Measurements from ENCODE around the gene CTNNA2.

The CTNNA2 gene

DNA sequence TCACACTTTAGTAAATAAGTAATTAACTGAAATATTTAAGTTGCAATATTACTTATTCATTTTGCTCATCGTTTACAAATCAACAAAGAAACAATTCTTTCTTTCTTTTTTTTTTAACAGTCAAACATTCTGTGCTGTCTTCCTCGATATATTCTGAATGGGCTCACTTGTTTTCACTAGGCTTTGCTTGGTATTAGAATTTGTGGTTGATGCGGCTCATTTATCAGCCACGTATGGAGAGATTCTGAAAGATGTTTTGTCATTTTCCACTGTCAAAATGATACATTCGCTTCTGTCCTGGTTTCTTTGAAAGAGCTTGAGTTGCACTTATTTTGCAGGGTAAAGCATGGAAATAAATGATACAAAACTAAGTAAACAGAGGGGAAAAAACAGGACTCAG lies 468.0 kb downstream of the CTNNA2 start:
- Histone ChIP-seq H3K4me1 (ENCODE audit: control insufficient read depth in 2 of 2, insufficient read depth in 1 of 2, low read depth in 1 of 2, low read length in 2 of 2) (no peaks in the 10 kb centered on the region), H3K9me3 (replicated peaks in 1 of 2; ENCODE audit: control insufficient read depth in 2 of 2, insufficient read depth in 1 of 2, low read depth in 1 of 2, low read length in 2 of 2) (no peaks in the 10 kb centered on the region), H2BK15ac (ENCODE audit: low read length) (no peak overlapping the region), H4K8ac (ENCODE audit: low read depth, low read length) (no peak overlapping the region), H3K4me2 (ENCODE audit: insufficient read depth, low read length, poor library complexity, severe bottlenecking) (no peak overlapping the region), H3K4me3 (ENCODE audit: low read length in 2 of 2) (no peak overlapping the region), H3K27ac (replicated peaks; ENCODE audit: low read length) (no peak overlapping the region), H3K36me3 (replicated peaks in 1 of 2; ENCODE audit: control insufficient read depth in 2 of 2, insufficient read depth in 2 of 2, low read length in 2 of 2) (no peaks in the 10 kb centered on the region), H4K91ac (ENCODE audit: low read depth, low read length, poor library complexity) (no peak overlapping the region), H3K4ac (ENCODE audit: low read length) (no peak overlapping the region), H3K18ac (ENCODE audit: low read length) (no peak overlapping the region), H2BK12ac (ENCODE audit: low read length) (no peak overlapping the region), H2AFZ (ENCODE audit: low read length) (no peak overlapping the region), H3K79me1 (ENCODE audit: low read depth, low read length) (no peaks in the 10 kb centered on the region), H3K27me3 (ENCODE audit: control insufficient read depth in 3 of 3, insufficient read depth in 3 of 3, low read depth in 1 of 3, low read length in 3 of 3) (no peaks in the 10 kb centered on the region), H2BK5ac (ENCODE audit: low read length) (no peak overlapping the region), H3K23ac (ENCODE audit: low read depth, low read length, poor library complexity) (no peak overlapping the region), H2AK5ac (ENCODE audit: low read depth, low read length) (no peak overlapping the region), H2BK120ac (ENCODE audit: low read depth, low read length) (no peak overlapping the region), H3K9ac (ENCODE audit: low read depth, low read length, poor library complexity) (no peak overlapping the region), H3K14ac (ENCODE audit: low read length) (no peak overlapping the region)
- DNase-seq (ENCODE audit: low spot score) = no peak
- no CpG with 5 or more reads among the region's 5 CpGs for WGBS, 2 donors (ENCODE audit: extremely low coverage in 2 of 2, insufficient read length in 2 of 2, insufficient replicate concordance in 1 of 2)

GRCh38 chr2:79981316-79981715 lies 468.5 kb downstream of the CTNNA2 start:
- no peak overlapping the region for H3K4ac ChIP-seq (ENCODE audit: low read length)
- no peaks in the 10 kb centered on the region for H3K79me1 ChIP-seq (ENCODE audit: low read depth, low read length)
- no peak overlapping the region for H3K27ac ChIP-seq (replicated peaks; ENCODE audit: low read length)
- no peaks in the 10 kb centered on the region for H3K27me3 ChIP-seq (ENCODE audit: control insufficient read depth in 3 of 3, insufficient read depth in 3 of 3, low read depth in 1 of 3, low read length in 3 of 3)
- H2BK5ac ChIP-seq (ENCODE audit: low read length) = no peak overlapping the region
- H3K4me3 ChIP-seq (ENCODE audit: low read length in 2 of 2) = no peak overlapping the region
- no CpG with 5 or more reads among the region's 3 CpGs for WGBS, 2 donors (ENCODE audit: extremely low coverage in 2 of 2, insufficient read length in 2 of 2, insufficient replicate concordance in 1 of 2)
- no peak overlapping the region for H3K9ac ChIP-seq (ENCODE audit: low read depth, low read length, poor library complexity)
- no peak overlapping the region for H2BK15ac ChIP-seq (ENCODE audit: low read length)
- H2BK120ac ChIP-seq (ENCODE audit: low read depth, low read length) = no peak overlapping the region
- H4K8ac ChIP-seq (ENCODE audit: low read depth, low read length) = no peak overlapping the region
- no peak overlapping the region for H3K18ac ChIP-seq (ENCODE audit: low read length)
- H2BK12ac ChIP-seq (ENCODE audit: low read length) = no peak overlapping the region
- no peaks in the 10 kb centered on the region for H3K9me3 ChIP-seq (replicated peaks in 1 of 2; ENCODE audit: control insufficient read depth in 2 of 2, insufficient read depth in 1 of 2, low read depth in 1 of 2, low read length in 2 of 2)
- no peak overlapping the region for H2AK5ac ChIP-seq (ENCODE audit: low read depth, low read length)
- DNase-seq (ENCODE audit: low spot score) = no peak
- H3K4me1 ChIP-seq (ENCODE audit: control insufficient read depth in 2 of 2, insufficient read depth in 1 of 2, low read depth in 1 of 2, low read length in 2 of 2) = no peaks in the 10 kb centered on the region
- H2AFZ ChIP-seq (ENCODE audit: low read length) = no peak overlapping the region
- no peak overlapping the region for H4K91ac ChIP-seq (ENCODE audit: low read depth, low read length, poor library complexity)
- H3K36me3 ChIP-seq (replicated peaks in 1 of 2; ENCODE audit: control insufficient read depth in 2 of 2, insufficient read depth in 2 of 2, low read length in 2 of 2) = no peaks in the 10 kb centered on the region
- no peak overlapping the region for H3K14ac ChIP-seq (ENCODE audit: low read length)
- no peak overlapping the region for H3K23ac ChIP-seq (ENCODE audit: low read depth, low read length, poor library complexity)
- no peak overlapping the region for H3K4me2 ChIP-seq (ENCODE audit: insufficient read depth, low read length, poor library complexity, severe bottlenecking)

DNA sequence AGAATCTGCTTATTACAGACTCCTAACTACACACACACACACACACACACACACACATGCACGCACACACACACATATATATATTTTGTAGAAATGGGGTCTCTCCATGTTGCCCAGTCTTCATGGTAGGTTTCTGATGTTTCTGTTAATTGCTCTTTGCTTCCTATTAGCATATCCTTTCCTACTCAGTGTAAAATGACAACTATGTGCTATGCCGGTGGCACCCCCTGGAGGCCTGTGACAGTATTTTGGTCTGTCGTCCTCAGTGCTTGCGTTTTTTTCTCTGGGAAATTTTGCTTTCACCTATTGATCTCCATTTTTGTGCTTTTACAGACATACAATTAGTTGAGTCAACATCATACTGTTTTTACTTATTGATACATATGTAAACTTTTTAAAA lies 469.6 kb downstream of the CTNNA2 start:
- H3K4me3 ChIP-seq (ENCODE audit: low read length in 2 of 2) = no peak overlapping the region
- no CpG with 5 or more reads among the region's 4 CpGs for WGBS, 2 donors (ENCODE audit: extremely low coverage in 2 of 2, insufficient read length in 2 of 2, insufficient replicate concordance in 1 of 2)
- no peak overlapping the region for H4K91ac ChIP-seq (ENCODE audit: low read depth, low read length, poor library complexity)
- H3K4ac ChIP-seq (ENCODE audit: low read length) = no peak overlapping the region
- DNase-seq (ENCODE audit: low spot score) = no peak
- no peak overlapping the region for H2BK15ac ChIP-seq (ENCODE audit: low read length)
- no peaks in the 10 kb centered on the region for H3K4me1 ChIP-seq (ENCODE audit: control insufficient read depth in 2 of 2, insufficient read depth in 1 of 2, low read depth in 1 of 2, low read length in 2 of 2)
- H3K18ac ChIP-seq (ENCODE audit: low read length) = no peak overlapping the region
- no peaks in the 10 kb centered on the region for H3K36me3 ChIP-seq (replicated peaks in 1 of 2; ENCODE audit: control insufficient read depth in 2 of 2, insufficient read depth in 2 of 2, low read length in 2 of 2)
- H3K79me1 ChIP-seq (ENCODE audit: low read depth, low read length) = no peaks in the 10 kb centered on the region
- H2AFZ ChIP-seq (ENCODE audit: low read length) = no peak overlapping the region
- H3K27ac ChIP-seq (replicated peaks; ENCODE audit: low read length) = no peak overlapping the region
- H2BK120ac ChIP-seq (ENCODE audit: low read depth, low read length) = no peak overlapping the region
- H2BK12ac ChIP-seq (ENCODE audit: low read length) = no peak overlapping the region
- H3K27me3 ChIP-seq (ENCODE audit: control insufficient read depth in 3 of 3, insufficient read depth in 3 of 3, low read depth in 1 of 3, low read length in 3 of 3) = no peaks in the 10 kb centered on the region
- H3K9ac ChIP-seq (ENCODE audit: low read depth, low read length, poor library complexity) = no peak overlapping the region
- H2BK5ac ChIP-seq (ENCODE audit: low read length) = no peak overlapping the region
- no peak overlapping the region for H3K23ac ChIP-seq (ENCODE audit: low read depth, low read length, poor library complexity)
- no peak overlapping the region for H2AK5ac ChIP-seq (ENCODE audit: low read depth, low read length)
- no peaks in the 10 kb centered on the region for H3K9me3 ChIP-seq (replicated peaks in 1 of 2; ENCODE audit: control insufficient read depth in 2 of 2, insufficient read depth in 1 of 2, low read depth in 1 of 2, low read length in 2 of 2)
- no peak overlapping the region for H3K14ac ChIP-seq (ENCODE audit: low read length)
- H4K8ac ChIP-seq (ENCODE audit: low read depth, low read length) = no peak overlapping the region
- no peak overlapping the region for H3K4me2 ChIP-seq (ENCODE audit: insufficient read depth, low read length, poor library complexity, severe bottlenecking)

GRCh38 chr2:79984476-79984875 lies 471.6 kb downstream of the CTNNA2 start:
- Histone ChIP-seq H2AFZ (ENCODE audit: low read length) (no peak overlapping the region), H2BK12ac (ENCODE audit: low read length) (no peak overlapping the region), H2BK120ac (ENCODE audit: low read depth, low read length) (no peak overlapping the region), H2AK5ac (ENCODE audit: low read depth, low read length) (no peak overlapping the region), H3K14ac (ENCODE audit: low read length) (no peak overlapping the region), H2BK15ac (ENCODE audit: low read length) (no peak overlapping the region), H3K9me3 (replicated peaks in 1 of 2; ENCODE audit: control insufficient read depth in 2 of 2, insufficient read depth in 1 of 2, low read depth in 1 of 2, low read length in 2 of 2) (no peaks in the 10 kb centered on the region), H2BK5ac (ENCODE audit: low read length) (no peak overlapping the region), H3K36me3 (replicated peaks in 1 of 2; ENCODE audit: control insufficient read depth in 2 of 2, insufficient read depth in 2 of 2, low read length in 2 of 2) (no peaks in the 10 kb centered on the region), H4K8ac (ENCODE audit: low read depth, low read length) (no peak overlapping the region), H3K27me3 (ENCODE audit: control insufficient read depth in 3 of 3, insufficient read depth in 3 of 3, low read depth in 1 of 3, low read length in 3 of 3) (no peaks in the 10 kb centered on the region), H3K4ac (ENCODE audit: low read length) (no peak overlapping the region), H3K27ac (replicated peaks; ENCODE audit: low read length) (no peak overlapping the region), H3K9ac (ENCODE audit: low read depth, low read length, poor library complexity) (no peak overlapping the region), H3K4me1 (ENCODE audit: control insufficient read depth in 2 of 2, insufficient read depth in 1 of 2, low read depth in 1 of 2, low read length in 2 of 2) (no peaks in the 10 kb centered on the region), H3K18ac (ENCODE audit: low read length) (no peak overlapping the region), H3K4me2 (ENCODE audit: insufficient read depth, low read length, poor library complexity, severe bottlenecking) (no peak overlapping the region), H3K4me3 (ENCODE audit: low read length in 2 of 2) (no peak overlapping the region), H3K79me1 (ENCODE audit: low read depth, low read length) (no peaks in the 10 kb centered on the region), H3K23ac (ENCODE audit: low read depth, low read length, poor library complexity) (no peak overlapping the region), H4K91ac (ENCODE audit: low read depth, low read length, poor library complexity) (no peak overlapping the region)
- no CpG with 5 or more reads among the region's 1 CpG for WGBS, 2 donors (ENCODE audit: extremely low coverage in 2 of 2, insufficient read length in 2 of 2, insufficient replicate concordance in 1 of 2)
- no peak for DNase-seq (ENCODE audit: low spot score)
